HFFc6 (cell line): ENCODE measurements around the gene TP53RK. TPM values are rescaled to one million over a fixed set of nuclear protein-coding genes. Genes with fewer than 3 reads are reported as not detected.

Source experiments
- DNase-seq: peaks from one replicate; pipeline ENCODE4 v3.0.0-alpha.2; 2018
- H3K27ac Mint-ChIP-seq: 2 replicates; pipeline ENCODE4 v1.8.0; 2020; ENCODE audit warnings: mild to moderate bottlenecking, mixed read lengths
- H3K27me3 Mint-ChIP-seq: 2 replicates; pipeline ENCODE4 v1.8.0; 2021; ENCODE audit warnings: mild to moderate bottlenecking, moderate library complexity, mixed read lengths; ENCODE audit not compliant: insufficient read depth
- H3K36me3 Mint-ChIP-seq: 2 replicates; pipeline ENCODE4 v1.8.0; 2021; ENCODE audit warnings: low read depth, mixed read lengths
- H3K4me1 Mint-ChIP-seq: 2 replicates; pipeline ENCODE4 v1.8.0; 2020; ENCODE audit warnings: low read depth, mixed read lengths
- H3K4me3 Mint-ChIP-seq: 2 replicates; pipeline ENCODE4 v1.8.0; 2020; ENCODE audit warnings: mild to moderate bottlenecking, moderate library complexity, mixed read lengths
- H3K9me3 Mint-ChIP-seq: 2 replicates; pipeline ENCODE4 v1.8.0; 2020; ENCODE audit warnings: mild to moderate bottlenecking, mixed read lengths
- total RNA-seq, 6 experiments: library from RNA; stranded (reverse); fragmentation: NEBNext Ultra II Directional; extraction: Animal tissue kit (Norgen Biotek cat#: 25700); gene quantifications; 2 replicates in 1 of 6; 3 replicates in 5 of 6; pipeline ENCODE4 v1.2.3, GENCODE V29; 2021
- TF ChIP-seq, protein P1 (sequence below): fragments of 200-600 bp; sonication (generic); IDR thresholded peaks from 2 replicates; pipeline ENCODE4 v1.5.0; 2021; ENCODE audit warnings: antibody characterized with exemption, mild to moderate bottlenecking

The TP53RK gene
- total RNA-seq, 6 experiments from 2014 or later = 14.8 to 20.0 (median 15.8) TPM

- Mint-ChIP-seq H3K4me1 (peaks cover 23% of the 10 kb centered on the region), H3K9me3 (no peaks in the 10 kb centered on the region), H3K27me3 (peaks cover 7% of the 10 kb centered on the region), H3K36me3 (peaks cover under 1% of the 10 kb centered on the region; the same call in 1 of the 2 replicates), H3K4me3 (no peak overlapping the region), H3K27ac (peak overlapping the region; percentile 54; the same call in 1 of the 2 replicates)
- TF ChIP-seq, protein P1, sequence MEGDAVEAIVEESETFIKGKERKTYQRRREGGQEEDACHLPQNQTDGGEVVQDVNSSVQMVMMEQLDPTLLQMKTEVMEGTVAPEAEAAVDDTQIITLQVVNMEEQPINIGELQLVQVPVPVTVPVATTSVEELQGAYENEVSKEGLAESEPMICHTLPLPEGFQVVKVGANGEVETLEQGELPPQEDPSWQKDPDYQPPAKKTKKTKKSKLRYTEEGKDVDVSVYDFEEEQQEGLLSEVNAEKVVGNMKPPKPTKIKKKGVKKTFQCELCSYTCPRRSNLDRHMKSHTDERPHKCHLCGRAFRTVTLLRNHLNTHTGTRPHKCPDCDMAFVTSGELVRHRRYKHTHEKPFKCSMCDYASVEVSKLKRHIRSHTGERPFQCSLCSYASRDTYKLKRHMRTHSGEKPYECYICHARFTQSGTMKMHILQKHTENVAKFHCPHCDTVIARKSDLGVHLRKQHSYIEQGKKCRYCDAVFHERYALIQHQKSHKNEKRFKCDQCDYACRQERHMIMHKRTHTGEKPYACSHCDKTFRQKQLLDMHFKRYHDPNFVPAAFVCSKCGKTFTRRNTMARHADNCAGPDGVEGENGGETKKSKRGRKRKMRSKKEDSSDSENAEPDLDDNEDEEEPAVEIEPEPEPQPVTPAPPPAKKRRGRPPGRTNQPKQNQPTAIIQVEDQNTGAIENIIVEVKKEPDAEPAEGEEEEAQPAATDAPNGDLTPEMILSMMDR = no peak
- DNase-seq = no peak
Measured at GRCh38 chr20:46701057-46701456, 11.8 kb upstream of the TP53RK start.

- H3K4me3 Mint-ChIP-seq = no peak overlapping the region
- H3K4me1 Mint-ChIP-seq = peaks cover 28% of the 10 kb centered on the region
- TF ChIP-seq, protein P1 = no peak
- H3K9me3 Mint-ChIP-seq = no peaks in the 10 kb centered on the region
- DNase-seq = no peak
- H3K36me3 Mint-ChIP-seq = no peaks in the 10 kb centered on the region
- H3K27me3 Mint-ChIP-seq = peaks cover 7% of the 10 kb centered on the region
- no peak overlapping the region for H3K27ac Mint-ChIP-seq
Measured at GRCh38 chr20:46700481-46700880, 11.2 kb upstream of the TP53RK start.

- Mint-ChIP-seq H3K36me3 (no peaks in the 10 kb centered on the region), H3K4me3 (no peak overlapping the region), H3K27me3 (peaks cover 7% of the 10 kb centered on the region), H3K9me3 (no peaks in the 10 kb centered on the region), H3K27ac (no peak overlapping the region), H3K4me1 (peaks cover 29% of the 10 kb centered on the region)
- peak; percentile 22 for DNase-seq
- TF ChIP-seq, protein P1 = peak; percentile 79
Measured at GRCh38 chr20:46699651-46700359, 10.6 kb upstream of the TP53RK start.

DNA sequence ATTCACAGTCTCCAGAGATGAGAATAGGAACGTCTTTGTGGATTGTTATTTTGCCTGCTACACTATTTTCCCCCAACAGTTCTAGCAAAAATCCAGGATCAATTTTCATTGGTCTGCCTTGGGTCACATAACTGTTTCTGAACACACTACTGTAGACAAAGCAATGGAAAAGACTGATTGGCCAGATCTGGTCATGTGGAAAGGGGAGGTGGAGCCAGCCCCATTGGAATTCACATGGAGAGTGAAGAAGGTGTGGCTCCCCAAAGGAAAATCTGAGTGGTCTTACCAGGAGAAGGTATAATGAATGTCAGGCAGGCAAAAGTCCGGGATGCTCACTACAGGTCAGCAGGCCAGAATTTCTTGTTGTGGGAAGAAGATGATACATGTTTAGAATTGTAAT lies 9.5 kb upstream of the TP53RK start:
- TF ChIP-seq, protein P1 = no peak
- DNase-seq = no peak
- H3K4me1 Mint-ChIP-seq = peaks cover 36% of the 10 kb centered on the region
- H3K27me3 Mint-ChIP-seq = peaks cover 7% of the 10 kb centered on the region
- no peaks in the 10 kb centered on the region for H3K36me3 Mint-ChIP-seq
- no peaks in the 10 kb centered on the region for H3K9me3 Mint-ChIP-seq
- H3K4me3 Mint-ChIP-seq = no peak overlapping the region
- no peak overlapping the region for H3K27ac Mint-ChIP-seq

- no peaks in the 10 kb centered on the region; the same call in 1 of the 2 replicates for H3K9me3 Mint-ChIP-seq
- TF ChIP-seq, protein P1 = no peak
- no peak for DNase-seq
- no peak overlapping the region for H3K27ac Mint-ChIP-seq
- peaks cover 36% of the 10 kb centered on the region for H3K4me1 Mint-ChIP-seq
- H3K36me3 Mint-ChIP-seq = no peaks in the 10 kb centered on the region
- H3K27me3 Mint-ChIP-seq = peaks cover 7% of the 10 kb centered on the region
- no peak overlapping the region for H3K4me3 Mint-ChIP-seq
Measured at GRCh38 chr20:46696791-46697279, 7.6 kb upstream of the TP53RK start.
